GM19238 (cell line): ENCODE results near the gene RHD.
"Not testable (repeated sequence)": the region's sequence is repeated elsewhere in the genome, so short reads cannot be mapped to it uniquely, and the experiment has no call there.

Experiments
- DNase-seq: peaks from one replicate; pipeline ENCODE4 v3.0.0; 2011; ENCODE audit warnings: low spot score; ENCODE audit not compliant: insufficient read length

RHD gene

GRCh38 chr1:25256578-25256965 is 15.7 kb upstream of the RHD start:
- no peak for DNase-seq

GRCh38 chr1:25257196-25257595 is 15.1 kb upstream of the RHD start:
- no peak for DNase-seq

- not testable (repeated sequence) for DNase-seq
Observed at GRCh38 chr1:25259813-25260212, 12.5 kb upstream of the RHD start.

GRCh38 chr1:25260336-25260735 is 12.0 kb upstream of the RHD start:
- not testable (repeated sequence) for DNase-seq

- DNase-seq: not testable (repeated sequence)
Observed at GRCh38 chr1:25266554-25267287, 5.6 kb upstream of the RHD start.

GRCh38 chr1:25267288-25268142 is 4.8 kb upstream of the RHD start:
- DNase-seq: peak; percentile 39

- not testable (repeated sequence) for DNase-seq
Observed at GRCh38 chr1:25268143-25268760, 4.1 kb upstream of the RHD start.

GRCh38 chr1:25275648-25276047 is 3.3 kb downstream of the RHD start:
- DNase-seq: not testable (repeated sequence)

- not testable (repeated sequence) for DNase-seq
Observed at GRCh38 chr1:25277295-25277694, 5.0 kb downstream of the RHD start.

- DNase-seq: not testable (repeated sequence)
Observed at GRCh38 chr1:25278358-25278757, 6.0 kb downstream of the RHD start.

- not testable (repeated sequence) for DNase-seq
Observed at GRCh38 chr1:25278790-25279189, 6.5 kb downstream of the RHD start.

GRCh38 chr1:25279693-25280111 is 7.4 kb downstream of the RHD start:
- DNase-seq: not testable (repeated sequence)

- DNase-seq: not testable (repeated sequence)
Observed at GRCh38 chr1:25285862-25286261, 13.6 kb downstream of the RHD start.

- not testable (repeated sequence) for DNase-seq
Observed at GRCh38 chr1:25287164-25287563, 14.9 kb downstream of the RHD start.

- not testable (repeated sequence) for DNase-seq
Observed at GRCh38 chr1:25288573-25289101, 16.3 kb downstream of the RHD start.

- DNase-seq: not testable (repeated sequence)
Observed at GRCh38 chr1:25290043-25290442, 17.7 kb downstream of the RHD start.

GRCh38 chr1:25293426-25293825 is 21.1 kb downstream of the RHD start:
- DNase-seq: not testable (repeated sequence)

GRCh38 chr1:25294889-25295826 is 22.8 kb downstream of the RHD start:
- DNase-seq: not testable (repeated sequence)

GRCh38 chr1:25296501-25296900 is 24.2 kb downstream of the RHD start:
- DNase-seq: not testable (repeated sequence)

GRCh38 chr1:25300729-25301128 is 28.4 kb downstream of the RHD start:
- DNase-seq: not testable (repeated sequence)
